Measurements from ENCODE around the gene STAT3.
"Not testable (repeated sequence)": the region's sequence is repeated elsewhere in the genome, so short reads cannot be mapped to it uniquely, and the experiment has no call there.

Gene STAT3

DNA sequence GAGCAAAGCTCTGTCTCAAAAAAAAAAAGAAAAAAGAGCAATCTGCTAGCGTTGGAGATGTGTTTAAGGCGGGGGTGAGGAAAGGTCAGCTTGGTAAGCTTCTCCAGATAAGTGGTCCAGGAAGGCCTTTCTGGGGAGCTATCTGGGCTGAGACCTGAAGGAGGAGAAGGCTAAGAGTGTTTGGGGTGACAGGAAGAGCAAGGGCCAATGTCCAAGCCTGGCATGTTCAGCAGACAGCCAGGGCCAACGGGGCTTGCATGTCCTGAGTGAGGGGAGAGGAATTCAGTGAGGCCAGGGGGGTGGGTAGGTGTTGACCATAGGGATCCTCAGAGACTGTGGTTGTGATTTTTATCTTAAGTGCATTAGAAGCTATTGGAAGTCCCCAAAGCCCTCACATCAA is 84.5 kb downstream of the STAT3 start:
- DNase-seq (ENCODE audit: low read depth in 1 of 2, low spot score in 1 of 2), result no peak

DNA sequence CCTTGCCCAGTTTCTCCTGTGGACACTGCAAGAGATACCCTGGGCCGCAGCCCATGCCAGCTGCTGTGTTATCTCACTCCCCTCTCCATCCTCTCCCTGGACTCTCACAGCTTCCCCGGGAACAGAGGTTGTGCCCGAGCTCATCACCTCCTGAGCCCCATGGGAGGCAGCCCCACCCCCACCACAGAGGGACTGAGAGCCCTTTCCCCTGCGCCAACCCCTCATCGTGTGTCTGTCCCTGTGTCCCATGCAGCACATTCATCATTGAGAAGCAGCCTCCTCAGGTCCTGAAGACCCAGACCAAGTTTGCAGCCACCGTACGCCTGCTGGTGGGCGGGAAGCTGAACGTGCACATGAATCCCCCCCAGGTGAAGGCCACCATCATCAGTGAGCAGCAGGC is 87.2 kb downstream of the STAT3 start:
- DNase-seq (ENCODE audit: low read depth in 1 of 2, low spot score in 1 of 2), result no peak

- not testable (repeated sequence) for DNase-seq (ENCODE audit: low read depth in 1 of 2, low spot score in 1 of 2)
Observed at GRCh38 chr17:42299913-42300312, 88.3 kb downstream of the STAT3 start.

DNA sequence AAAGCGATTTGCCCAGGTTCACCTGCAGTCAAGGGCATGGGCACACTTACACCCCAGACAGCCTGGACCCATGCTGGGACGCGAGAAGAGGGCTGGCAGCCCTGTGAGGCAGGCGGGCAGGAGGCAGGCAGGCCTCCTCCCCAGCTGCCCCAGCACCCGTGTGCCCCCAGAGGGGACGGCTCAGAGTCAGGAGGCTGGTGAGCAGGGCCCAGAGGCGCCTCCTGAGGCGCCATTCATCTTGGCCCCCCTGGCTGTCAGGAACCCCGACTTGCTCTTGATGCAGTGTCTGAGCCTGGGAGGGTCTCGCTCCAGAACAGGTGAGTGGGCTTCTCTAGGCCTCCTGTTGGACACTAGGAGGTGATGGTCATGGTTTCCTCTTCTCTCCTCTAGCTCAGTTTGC is 88.9 kb downstream of the STAT3 start:
- DNase-seq (ENCODE audit: low read depth in 1 of 2, low spot score in 1 of 2), result not testable (repeated sequence)

DNA sequence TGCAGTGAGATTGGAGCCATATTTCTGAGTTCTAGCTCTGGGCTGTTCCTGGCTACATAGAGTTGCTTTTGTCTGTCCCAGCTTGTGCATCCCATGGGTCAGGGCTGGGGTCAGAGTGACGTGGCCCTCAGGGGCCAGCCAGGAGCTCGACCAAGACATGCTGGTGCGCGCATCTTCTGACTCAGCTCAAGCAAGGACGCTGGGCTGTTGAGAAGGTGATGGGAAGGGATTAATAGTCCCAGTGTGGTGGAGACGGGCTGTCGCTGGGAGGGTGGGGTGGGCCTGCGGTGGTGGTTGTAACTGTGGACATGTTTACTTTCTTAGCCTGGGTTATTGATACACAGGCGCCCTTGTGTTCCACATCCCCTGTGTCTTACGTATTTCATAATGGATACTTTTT is 90.5 kb downstream of the STAT3 start:
- DNase-seq (ENCODE audit: low read depth in 1 of 2, low spot score in 1 of 2), result not testable (repeated sequence)

- no peak for DNase-seq (ENCODE audit: low read depth in 1 of 2, low spot score in 1 of 2)
Observed at GRCh38 chr17:42296012-42296411, 92.2 kb downstream of the STAT3 start.

DNA sequence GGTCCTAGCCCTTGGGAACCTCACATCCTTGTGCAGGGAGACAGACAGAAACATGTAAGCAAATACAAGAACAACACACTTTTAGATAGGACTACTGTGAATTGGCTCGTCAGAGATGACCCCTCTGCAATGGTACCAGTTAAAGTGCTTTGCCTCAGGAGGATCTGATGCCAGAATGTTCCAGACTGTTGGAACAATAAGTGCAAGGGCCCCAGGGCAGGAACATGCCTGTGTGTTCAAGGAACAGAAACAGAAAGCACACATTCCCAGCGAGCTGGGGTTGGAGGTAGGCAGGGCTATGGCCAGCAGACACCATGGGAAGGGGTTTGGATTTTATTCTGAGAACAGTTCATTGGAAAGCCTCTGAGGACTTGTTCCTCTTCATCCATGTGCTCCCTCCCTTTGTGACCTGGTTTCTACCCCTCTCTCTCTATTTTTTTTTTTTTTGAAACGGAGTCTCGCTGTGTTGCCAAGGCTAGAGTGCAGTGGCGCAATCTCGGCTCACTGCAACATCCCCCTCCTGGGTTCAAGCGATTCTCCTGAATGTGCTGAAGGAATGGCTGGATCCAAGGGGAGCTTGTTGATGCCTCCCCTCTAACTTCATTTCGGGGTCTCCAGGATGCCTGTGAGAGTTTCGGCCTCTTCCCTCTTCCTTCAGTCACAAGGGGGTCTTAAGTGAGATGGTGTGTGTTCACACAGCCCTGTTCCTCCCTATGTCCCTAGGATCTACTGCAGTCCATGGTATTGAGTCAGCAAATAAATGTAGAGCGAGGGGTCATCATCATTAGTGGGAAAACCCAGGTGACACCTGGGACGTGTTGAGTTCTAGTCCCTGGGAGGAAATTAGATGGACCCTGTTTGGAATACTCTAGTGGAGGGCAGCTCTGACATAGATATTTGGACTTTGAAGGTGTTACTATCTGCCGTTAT is 93.5 kb downstream of the STAT3 start:
- DNase-seq (ENCODE audit: low read depth in 1 of 2, low spot score in 1 of 2), result no peak

DNA sequence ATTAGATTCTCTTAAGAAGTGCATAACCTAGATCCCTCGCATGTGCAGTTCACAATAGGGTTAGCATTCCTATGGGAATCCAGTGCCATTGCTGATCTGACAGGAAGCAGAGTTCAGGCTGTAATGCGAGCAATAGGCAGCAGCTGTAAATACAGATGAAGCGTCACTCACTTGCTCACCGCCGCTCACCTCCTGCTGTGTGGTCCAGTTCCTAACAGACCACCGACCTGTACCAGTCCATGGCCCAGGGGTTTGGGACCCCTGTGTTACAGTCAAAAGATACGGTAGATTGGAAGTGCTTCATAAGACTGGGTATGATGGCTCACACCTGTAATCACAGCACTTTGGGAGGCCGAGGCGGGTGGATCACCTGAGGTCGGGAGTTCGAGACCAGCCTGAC is 97.1 kb downstream of the STAT3 start:
- no peak for DNase-seq (ENCODE audit: low read depth in 1 of 2, low spot score in 1 of 2)

- no peak for DNase-seq (ENCODE audit: low read depth in 1 of 2, low spot score in 1 of 2)
Observed at GRCh38 chr17:42290577-42290976, 97.7 kb downstream of the STAT3 start.

- peak in 1 of 2 donors; percentile 63 for DNase-seq (ENCODE audit: low read depth in 1 of 2, low spot score in 1 of 2)
Observed at GRCh38 chr17:42289611-42290181, 98.5 kb downstream of the STAT3 start.

- DNase-seq (ENCODE audit: low read depth in 1 of 2, low spot score in 1 of 2), result peak; percentile 31 to 63
Observed at GRCh38 chr17:42288803-42289610, 99.2 kb downstream of the STAT3 start.

DNA sequence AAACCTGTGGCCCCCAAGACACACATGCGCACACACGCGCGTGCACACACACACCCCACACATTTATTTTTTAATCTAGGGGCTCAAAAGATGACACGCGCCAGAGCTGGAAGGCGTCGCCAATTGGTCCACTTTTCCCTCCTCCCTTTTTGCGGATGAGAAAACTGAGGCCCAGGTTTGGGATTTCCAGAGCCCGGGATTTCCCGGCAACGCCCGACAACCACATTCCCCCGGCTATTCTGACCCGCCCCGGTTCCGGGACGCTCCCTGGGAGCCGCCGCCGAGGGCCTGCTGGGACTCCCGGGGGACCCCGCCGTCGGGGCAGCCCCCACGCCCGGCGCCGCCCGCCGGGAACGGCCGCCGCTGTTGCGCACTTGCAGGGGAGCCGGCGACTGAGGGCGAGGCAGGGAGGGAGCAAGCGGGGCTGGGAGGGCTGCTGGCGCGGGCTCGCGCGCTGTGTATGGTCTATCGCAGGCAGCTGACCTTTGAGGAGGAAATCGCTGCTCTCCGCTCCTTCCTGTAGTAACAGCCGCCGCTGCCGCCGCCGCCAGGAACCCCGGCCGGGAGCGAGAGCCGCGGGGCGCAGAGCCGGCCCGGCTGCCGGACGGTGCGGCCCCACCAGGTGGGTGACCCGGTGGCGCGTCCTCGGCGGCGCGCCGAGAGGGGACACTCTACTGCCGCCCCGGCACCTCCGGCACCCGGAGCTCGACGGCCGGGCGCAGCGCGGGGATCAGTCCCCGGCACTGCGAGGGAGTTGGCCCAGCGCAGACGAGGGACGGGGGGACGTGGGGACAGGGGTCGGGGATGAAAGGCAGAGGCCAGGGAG is 100.1 kb downstream of the STAT3 start, which contains the start of gene STAT5A:
Gene STAT5A (plus strand): TSS at position 522 of the 826 bp plus-strand sequence. CDS start 914 bp downstream, outside the sequence.
- peak; percentile 59 to 65 for DNase-seq (ENCODE audit: low read depth in 1 of 2, low spot score in 1 of 2)

GRCh38 chr17:42287305-42287976 is 100.8 kb downstream of the STAT3 start:
- DNase-seq (ENCODE audit: low read depth in 1 of 2, low spot score in 1 of 2), result peak in 1 of 2 donors; percentile 31

GRCh38 chr17:42286411-42287221 is 101.6 kb downstream of the STAT3 start:
- DNase-seq (ENCODE audit: low read depth in 1 of 2, low spot score in 1 of 2), result peak in 1 of 2 donors; percentile 16

DNA sequence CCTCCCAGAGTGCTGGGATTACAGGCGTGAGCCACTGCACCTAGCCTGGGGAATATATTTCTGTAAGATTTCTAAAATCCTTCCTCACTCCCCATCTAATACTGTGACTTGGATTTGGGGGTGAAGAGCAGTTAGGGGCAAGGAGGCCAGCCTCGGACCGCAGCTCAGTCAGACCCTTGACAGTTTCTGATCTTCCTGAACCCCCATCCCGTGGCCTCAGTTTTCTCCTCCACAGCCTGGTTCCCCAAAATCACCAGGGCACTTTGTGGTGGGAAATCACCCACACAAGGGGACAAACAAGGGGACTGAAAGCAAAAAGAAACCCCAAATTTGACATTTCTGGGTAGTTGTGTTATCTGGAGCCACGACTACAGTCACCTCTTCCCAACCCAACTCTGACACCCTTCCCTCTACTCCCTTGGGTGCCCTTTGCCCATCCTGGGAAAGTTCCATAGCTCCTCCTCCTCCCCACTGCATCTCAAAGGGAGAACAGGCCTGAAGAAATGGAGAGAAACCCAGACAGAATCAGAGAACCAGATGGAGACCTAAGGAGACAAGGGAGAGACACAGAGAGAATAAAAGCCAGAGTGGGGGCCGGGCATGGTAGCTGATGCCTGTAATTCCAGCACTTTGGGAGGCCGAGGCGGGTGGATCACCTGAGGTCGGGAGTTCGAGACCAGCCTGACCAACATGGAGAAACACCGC is 102.7 kb downstream of the STAT3 start:
- no peak for DNase-seq (ENCODE audit: low read depth in 1 of 2, low spot score in 1 of 2)

- DNase-seq (ENCODE audit: low read depth in 1 of 2, low spot score in 1 of 2), result no peak
Observed at GRCh38 chr17:42284566-42284965, 103.7 kb downstream of the STAT3 start.

- DNase-seq (ENCODE audit: low read depth in 1 of 2, low spot score in 1 of 2), result no peak
Observed at GRCh38 chr17:42284024-42284369, 104.2 kb downstream of the STAT3 start.

DNA sequence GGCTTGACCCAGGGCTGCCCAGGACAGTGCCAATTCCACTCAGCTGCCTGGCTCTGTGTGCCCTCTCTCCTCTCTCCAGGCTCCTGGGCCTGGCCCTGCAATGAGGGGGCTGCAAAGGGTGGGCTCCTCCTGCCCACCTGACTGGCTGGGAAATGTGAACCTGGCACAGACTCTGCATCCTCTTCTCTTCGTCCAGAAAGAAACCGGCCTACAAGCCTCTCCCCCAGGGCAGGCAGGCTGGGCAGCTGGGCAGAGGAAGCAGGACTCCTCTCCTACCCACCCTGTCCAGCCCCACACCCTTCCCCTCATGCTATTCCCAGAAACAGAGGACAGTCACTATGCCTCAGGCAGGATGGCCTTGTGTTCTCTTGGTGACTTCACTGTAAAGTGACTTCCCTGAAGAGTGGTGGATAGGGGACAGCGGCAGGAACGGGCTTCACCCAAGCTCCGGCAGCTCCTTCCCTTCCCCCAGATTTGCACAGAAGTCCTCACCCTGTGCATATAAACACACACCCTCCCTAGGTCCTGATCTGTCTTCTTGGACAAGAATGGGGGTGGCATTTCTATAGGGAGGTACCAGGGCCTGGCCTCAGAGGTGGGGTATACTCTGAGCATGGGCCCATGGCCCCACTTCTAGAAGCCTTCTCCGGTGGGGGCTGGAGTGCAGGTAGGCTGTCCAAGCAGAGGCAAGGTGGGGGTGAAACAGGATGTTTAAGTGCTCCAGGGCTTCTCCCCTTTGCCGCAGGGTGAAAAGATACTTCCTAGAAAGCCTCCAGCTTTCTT is 104.8 kb downstream of the STAT3 start:
- DNase-seq (ENCODE audit: low read depth in 1 of 2, low spot score in 1 of 2), result no peak

All from stimulated activated CD4-positive, alpha-beta T cell treated with anti-CD3 and anti-CD28 coated beads, Interleukin-15, amount 100 ng/mL, for 1 hour (primary cell).